Naive thymus-derived CD4-positive, alpha-beta T cell (primary cell): ENCODE results near the gene M1AP. TPM values are rescaled to one million over a fixed set of nuclear protein-coding genes. Genes with fewer than 3 reads are reported as not detected.

Experiments
- ATAC-seq: fragments of 150-1000 bp; cut with Tn5 transposase; 2 replicates; pipeline ENCODE4 v1.10.0; 2021; ENCODE audit warnings: mild to moderate bottlenecking, moderate library complexity
- CTCF ChIA-PET: fragments of 350-600 bp; sonication (Branson Sonifier 250); formaldehyde crosslinking; loops from one replicate; lab custom pipeline; 2021; ENCODE audit warnings: antibody characterized with exemption; lab: Charles Lee
- POLR2A ChIA-PET: fragments of 350-600 bp; sonication (Branson Sonifier 250); formaldehyde crosslinking; loops from one replicate; lab custom pipeline; 2021; ENCODE audit warnings: antibody characterized with exemption, inconsistent platforms; lab: Charles Lee
- DNase-seq, 9 donors: peaks; one replicate each; pipeline versions ENCODE4 v3.0.0 to v3.0.0-alpha.2; 2020 to 2022; ENCODE audit warnings: mixed read lengths in 1 of 9
- H3K27ac ChIP-seq: one replicate; pipeline ENCODE4 v1.7.0; 2013; ENCODE audit warnings: mild to moderate bottlenecking, low read depth, low read length, moderate library complexity
- H3K27me3 ChIP-seq, 2 donors: one replicate each; pipeline ENCODE4 v1.7.0; 2013; ENCODE audit warnings: low read length in 2 of 2, mild to moderate bottlenecking in 2 of 2, moderate library complexity in 2 of 2; ENCODE audit not compliant: control insufficient read depth in 2 of 2, insufficient read depth in 2 of 2
- H3K36me3 ChIP-seq, 3 experiments: 1 replicate in 2 of 3; 2 replicates in 1 of 3; pipeline ENCODE4 v1.7.0; 2013; ENCODE audit warnings: low read length in 3 of 3, mild to moderate bottlenecking in 3 of 3, moderate library complexity in 1 of 3; ENCODE audit not compliant: insufficient read depth in 3 of 3, control insufficient read depth in 2 of 3
- H3K4me1 ChIP-seq, 2 donors: one replicate each; pipeline ENCODE4 v1.7.0; 2013; ENCODE audit warnings: low read length in 2 of 2, mild to moderate bottlenecking in 2 of 2, moderate library complexity in 1 of 2; ENCODE audit not compliant: control insufficient read depth in 2 of 2, insufficient read depth in 2 of 2
- H3K4me3 ChIP-seq: 2 replicates; pipeline ENCODE4 v1.7.0; 2013; ENCODE audit warnings: mild to moderate bottlenecking, low read length
- H3K9me3 ChIP-seq, 3 experiments: 1 replicate in 2 of 3; 2 replicates in 1 of 3; pipeline ENCODE4 v1.7.0; 2013; ENCODE audit warnings: low read length in 3 of 3; ENCODE audit not compliant: control insufficient read depth in 2 of 3
- H3K27ac Mint-ChIP-seq, 9 donors: one replicate each; pipeline ENCODE4 v1.8.0; 2020 to 2022; ENCODE audit warnings: mixed read lengths in 9 of 9, mild to moderate bottlenecking in 8 of 9, moderate library complexity in 5 of 9, inconsistent platforms in 2 of 9
- H3K27me3 Mint-ChIP-seq, 5 donors: one replicate each; pipeline ENCODE4 v1.8.0; 2021 to 2022; ENCODE audit warnings: mixed read lengths in 5 of 5, mild to moderate bottlenecking in 1 of 5
- H3K36me3 Mint-ChIP-seq, 5 donors: one replicate each; pipeline ENCODE4 v1.8.0; 2020 to 2022; ENCODE audit warnings: mixed read lengths in 5 of 5, mild to moderate bottlenecking in 3 of 5, inconsistent platforms in 1 of 5
- H3K4me1 Mint-ChIP-seq, 7 donors: one replicate each; pipeline ENCODE4 v1.8.0; 2020 to 2022; ENCODE audit warnings: mixed read lengths in 7 of 7, mild to moderate bottlenecking in 3 of 7, inconsistent platforms in 1 of 7
- H3K4me3 Mint-ChIP-seq, 10 donors: one replicate each; pipeline ENCODE4 v1.8.0; 2020 to 2022; ENCODE audit warnings: mild to moderate bottlenecking in 10 of 10, mixed read lengths in 10 of 10, moderate library complexity in 6 of 10, inconsistent platforms in 2 of 10
- H3K9me3 Mint-ChIP-seq, 11 donors: one replicate each; pipeline ENCODE4 v1.8.0; 2020 to 2022; ENCODE audit warnings: mixed read lengths in 11 of 11, mild to moderate bottlenecking in 4 of 11, inconsistent platforms in 1 of 11, moderate library complexity in 1 of 11
- intact Hi-C, 2 donors: fragments of 100-400 bp; cut with micrococcal nuclease; formaldehyde crosslinking; loops; one replicate each; pipeline ENCODE4 v1.15.1; 2023
- polyA plus RNA-seq, 2 donors: library from polyadenylated mRNA; unstranded; fragments of 300-500 nt; fragmentation: Illumina TruSeq; gene quantifications; one replicate each; pipeline ENCODE4 v1.2.3, GENCODE V29; 2021
- total RNA-seq, 6 experiments: library from RNA in 5 of 6; stranded (reverse) in 5 of 6; gene quantifications; 1 replicate in 5 of 6; 2 replicates in 1 of 6; pipeline ENCODE4 v1.2.3 and lab custom pipeline; 2021 to 2026

M1AP gene
- total and polyA plus RNA-seq, 7 experiments from 2014 or later, result 0.39 TPM; not detected in 6

DNA sequence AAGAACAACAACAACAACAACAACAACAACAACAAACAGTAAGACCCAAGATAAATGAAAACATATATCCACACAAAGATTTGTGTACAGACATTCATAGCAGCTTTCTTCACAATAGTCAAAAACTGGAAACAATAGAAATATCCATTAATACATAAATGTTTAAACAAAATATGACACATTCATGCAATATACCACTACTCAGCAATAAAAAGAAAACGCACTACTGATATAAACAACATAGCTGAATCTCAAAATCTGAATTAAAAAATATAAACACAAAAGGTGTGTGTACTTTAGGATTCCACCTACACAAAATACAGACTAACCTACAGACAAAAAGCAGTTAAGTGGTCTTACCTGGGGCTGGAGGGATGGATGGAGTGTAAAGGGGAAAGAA is 51.5 kb downstream of the M1AP start:
- no peaks in the 10 kb centered on the region for H3K4me1 Mint-ChIP-seq
- no peaks in the 10 kb centered on the region for H3K9me3 Mint-ChIP-seq
- ChIA-PET CTCF (no interaction called here), POLR2A (no interaction called here)
- no peaks in the 10 kb centered on the region for H3K36me3 Mint-ChIP-seq
- Histone ChIP-seq H3K27me3 (no peaks in the 10 kb centered on the region), H3K36me3 (no peaks in the 10 kb centered on the region), H3K4me1 (no peaks in the 10 kb centered on the region), H3K27ac (no peak overlapping the region), H3K4me3 (no peak overlapping the region), H3K9me3 (no peaks in the 10 kb centered on the region)
- DNase-seq (no peak), ATAC-seq (no peak)
- intact Hi-C loops, result no loop called here
- H3K27me3 Mint-ChIP-seq, result peaks cover 39 to 61% (median 47%) of the 10 kb centered on the region in 5 donors
- H3K27ac Mint-ChIP-seq, result no peak overlapping the region
- no peak overlapping the region for H3K4me3 Mint-ChIP-seq

DNA sequence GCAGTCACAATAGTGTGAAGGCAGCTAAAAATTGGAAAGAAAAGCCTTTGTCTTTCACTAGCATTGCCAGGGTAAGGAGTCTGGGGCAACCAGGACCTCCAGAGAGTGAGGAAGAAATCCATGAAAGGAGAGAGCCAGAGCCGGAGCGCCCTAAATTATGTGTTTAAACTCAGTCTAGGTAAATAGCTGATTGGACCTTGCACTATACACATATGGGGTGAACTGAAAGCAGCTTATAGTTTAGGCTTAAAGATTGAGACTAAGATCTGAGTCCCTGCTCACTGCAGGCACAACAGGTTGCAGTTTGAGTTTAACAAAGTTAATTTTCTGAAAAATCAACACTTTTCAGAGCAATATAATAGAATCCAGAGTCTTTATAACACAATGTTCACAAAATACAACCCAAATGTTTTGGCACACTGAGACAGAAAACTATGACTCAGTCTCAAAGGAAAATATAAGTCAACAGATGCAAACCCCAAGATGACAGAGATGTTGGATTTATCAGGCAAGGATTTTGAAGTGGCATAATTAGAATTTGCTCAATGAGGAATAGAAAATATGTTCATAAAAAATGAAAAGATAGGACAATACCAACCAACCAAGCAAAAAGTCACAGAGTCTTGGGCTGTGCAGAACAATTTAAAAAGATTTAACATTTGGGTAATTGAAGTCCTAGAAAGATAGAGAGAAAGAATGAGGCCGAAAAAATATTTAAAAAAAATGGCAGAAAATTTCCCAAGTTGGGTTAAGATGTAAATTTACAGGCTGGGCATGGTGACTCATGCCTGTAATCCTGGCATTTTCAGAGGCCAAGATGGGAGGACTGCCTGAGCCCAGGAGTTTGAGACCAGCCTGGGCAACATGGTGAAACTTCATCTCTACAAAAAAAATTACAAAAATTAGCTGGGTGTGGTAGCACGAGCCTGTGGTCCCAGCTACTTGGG is 54.0 kb downstream of the M1AP start:
- DNase-seq, result no peak
- ChIA-PET POLR2A (no interaction called here), CTCF (interaction anchor here (0.6 to 0.7 kb wide), 2 partner anchors 8 to 78 kb away, joined by 3 read pairs; no protein-coding TSS in a partner anchor)
- Histone ChIP-seq H3K27me3 (no peaks in the 10 kb centered on the region), H3K36me3 (no peaks in the 10 kb centered on the region), H3K4me1 (no peaks in the 10 kb centered on the region), H3K9me3 (no peaks in the 10 kb centered on the region), H3K4me3 (no peak overlapping the region), H3K27ac (no peak overlapping the region)
- no peak overlapping the region for H3K4me3 Mint-ChIP-seq
- ATAC-seq, result no peak
- intact Hi-C loops, result no loop called here
- H3K27me3 Mint-ChIP-seq, result peaks cover 38 to 60% (median 38%) of the 10 kb centered on the region in 5 donors
- no peaks in the 10 kb centered on the region for H3K36me3 Mint-ChIP-seq
- H3K27ac Mint-ChIP-seq, result no peak overlapping the region
- no peaks in the 10 kb centered on the region for H3K4me1 Mint-ChIP-seq
- no peaks in the 10 kb centered on the region for H3K9me3 Mint-ChIP-seq

DNA sequence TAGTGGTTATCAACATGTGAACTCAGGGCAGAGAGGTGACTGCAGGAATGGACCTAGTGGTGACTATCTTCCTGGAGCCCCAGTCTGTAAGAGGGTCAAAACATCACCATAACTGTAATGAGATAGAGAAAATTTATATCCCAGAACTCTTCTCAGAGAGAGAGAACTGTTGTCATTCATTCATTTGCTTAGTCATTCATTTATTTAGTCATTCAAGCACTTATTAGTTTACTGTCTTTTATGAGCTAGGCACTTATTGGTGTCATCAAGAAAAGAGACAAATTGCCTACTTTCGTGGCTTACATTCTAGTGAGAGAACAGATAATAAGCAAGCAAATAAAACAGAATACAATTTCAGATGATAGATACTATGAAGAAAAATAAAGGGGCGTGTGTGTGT is 59.5 kb downstream of the M1AP start:
- POLR2A ChIA-PET, result interaction anchor here (0.6 to 4.0 kb wide), 7 partner anchors 14 to 254 kb away, joined by 3 to 26 read pairs (median 3); partner anchors contain the start of genes CCDC142, TTC31 and WBP1
- ATAC-seq, result no peak
- peaks cover 8 to 29% (median 15%) of the 10 kb centered on the region in 7 donors for H3K4me1 Mint-ChIP-seq
- H3K27me3 Mint-ChIP-seq, result peaks cover 14 to 31% (median 23%) of the 10 kb centered on the region in 5 donors
- H3K9me3 Mint-ChIP-seq, result no peaks in the 10 kb centered on the region
- no peaks in the 10 kb centered on the region for H3K36me3 Mint-ChIP-seq
- CTCF ChIA-PET, result interaction anchor here (0.6 to 5.6 kb wide), 12 partner anchors 10 to 765 kb away, joined by 3 to 59 read pairs (median 4); partner anchors contain the start of genes CCDC142, MRPL53 and TTC31
- H3K4me3 Mint-ChIP-seq, result no peak overlapping the region
- no peak overlapping the region for H3K27ac ChIP-seq
- no peak overlapping the region for H3K4me3 ChIP-seq
- no peak overlapping the region for H3K27ac Mint-ChIP-seq
- intact Hi-C loops, result loop anchor here (5.0 kb wide), 2 partner anchors 196 to 289 kb away; no protein-coding TSS in a partner anchor
- no peaks in the 10 kb centered on the region for H3K4me1 ChIP-seq
- no peak for DNase-seq
- H3K9me3 ChIP-seq, result no peaks in the 10 kb centered on the region
- no peaks in the 10 kb centered on the region for H3K27me3 ChIP-seq
- no peaks in the 10 kb centered on the region for H3K36me3 ChIP-seq

DNA sequence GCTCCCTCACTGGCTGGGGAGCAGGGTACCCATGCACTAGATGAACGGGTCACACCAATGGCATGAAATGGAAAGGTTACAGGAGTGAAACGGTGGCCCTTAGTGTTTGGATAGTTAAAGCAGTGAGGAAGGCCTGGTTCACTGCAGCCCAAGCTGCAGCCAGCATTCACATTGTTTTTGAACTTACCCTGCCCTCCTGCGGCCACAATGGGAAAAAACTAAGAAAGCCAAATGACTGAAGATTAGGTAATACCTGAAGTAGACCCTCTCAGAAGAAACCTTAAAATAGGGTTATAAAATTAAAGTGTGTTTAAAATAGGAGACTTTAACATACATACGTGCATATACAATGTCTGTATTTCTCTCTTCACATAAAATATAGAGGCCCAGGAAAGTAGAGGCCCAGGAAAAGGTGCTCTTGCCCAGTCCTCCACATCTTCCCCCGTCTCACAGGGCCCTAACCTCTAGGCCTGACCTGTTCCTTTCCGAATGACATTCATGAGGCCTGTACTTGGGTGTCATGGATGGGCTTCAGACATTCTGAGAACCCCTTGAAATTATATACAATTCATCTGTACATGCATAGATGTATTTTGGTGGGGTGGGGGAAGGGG is 60.4 kb downstream of the M1AP start:
- no peak overlapping the region for H3K4me3 ChIP-seq
- H3K4me1 ChIP-seq, result no peaks in the 10 kb centered on the region
- H3K4me1 Mint-ChIP-seq, result peaks cover 8 to 35% (median 15%) of the 10 kb centered on the region in 7 donors
- peaks cover 8 to 26% (median 17%) of the 10 kb centered on the region in 5 donors for H3K27me3 Mint-ChIP-seq
- no peaks in the 10 kb centered on the region for H3K36me3 ChIP-seq
- ChIA-PET CTCF (interaction anchor here (0.6 to 5.6 kb wide), 12 partner anchors 11 to 338 kb away, joined by 3 to 59 read pairs (median 4); partner anchors contain the start of genes CCDC142, MRPL53 and TTC31), POLR2A (interaction anchor here (0.7 to 4.0 kb wide), 9 partner anchors 33 to 253 kb away, joined by 3 to 26 read pairs (median 3); partner anchors contain the start of genes AUP1, CCDC142, DOK1 and MRPL53)
- no peak overlapping the region for H3K4me3 Mint-ChIP-seq
- H3K27me3 ChIP-seq, result no peaks in the 10 kb centered on the region
- no peaks in the 10 kb centered on the region for H3K36me3 Mint-ChIP-seq
- intact Hi-C loops, result loop anchor here (1.0 to 5.0 kb wide), 15 partner anchors 33 to 763 kb away; partner anchors contain the start of genes TTC31 (in 2 of the 2), C2orf81 (in 1 of the 2), DOK1 (in 1 of the 2) and MRPL53 (in 1 of the 2)
- no peak overlapping the region for H3K27ac ChIP-seq
- H3K9me3 Mint-ChIP-seq, result no peaks in the 10 kb centered on the region
- DNase-seq (peak; percentile 27 to 74 (median 63)), ATAC-seq (peak; percentile 85)
- no peaks in the 10 kb centered on the region for H3K9me3 ChIP-seq
- H3K27ac Mint-ChIP-seq, result peak overlapping the region in 1 of 9 donors; percentile 30

DNA sequence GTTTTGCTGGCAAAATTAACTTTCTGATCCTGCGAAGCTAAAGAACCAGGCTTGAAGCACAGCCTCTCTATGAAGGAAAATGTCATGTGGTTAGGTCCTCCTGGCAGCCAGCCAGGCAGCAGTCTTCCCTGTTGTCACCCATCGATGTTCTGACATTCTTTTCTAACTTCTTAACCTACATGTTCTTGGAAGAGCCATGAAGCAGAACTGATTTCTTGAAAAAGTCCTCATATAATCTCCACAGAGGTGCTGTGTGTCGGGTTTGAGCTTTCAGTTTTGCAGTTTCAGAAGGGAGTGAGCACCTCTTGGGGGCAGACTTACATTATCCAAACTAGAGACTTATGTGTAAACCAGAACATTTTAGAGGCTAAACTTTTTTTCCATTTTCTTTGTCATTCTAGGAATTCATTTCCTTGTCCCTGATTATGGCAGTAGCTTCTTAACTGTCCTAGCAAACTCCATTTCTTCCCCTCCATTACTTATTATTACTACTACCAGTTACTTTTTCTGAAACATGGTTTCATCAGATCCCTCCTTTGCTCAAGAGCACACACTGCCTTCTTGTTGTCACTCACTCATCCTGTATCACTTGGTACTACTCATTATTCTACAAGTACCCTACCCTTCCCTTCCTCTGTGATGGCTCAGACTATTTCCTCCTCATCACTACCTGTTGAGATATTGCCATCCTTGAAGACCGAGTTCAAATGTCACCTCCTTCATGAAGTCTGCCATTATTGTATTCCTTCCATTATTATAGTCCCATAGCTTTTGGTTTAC is 62.5 kb downstream of the M1AP start:
- H3K4me1 Mint-ChIP-seq, result peaks cover 8 to 35% (median 15%) of the 10 kb centered on the region in 7 donors
- ChIA-PET CTCF (interaction anchor here (0.6 to 5.6 kb wide), 7 partner anchors 9 to 336 kb away, joined by 3 to 59 read pairs (median 5); partner anchors contain the start of genes CCDC142, HK2 and TTC31), POLR2A (interaction anchor here (0.6 to 4.0 kb wide), 3 partner anchors 27 to 224 kb away, joined by 3 to 26 read pairs (median 4); partner anchors contain the start of genes CCDC142 and TTC31)
- Histone ChIP-seq H3K9me3 (no peaks in the 10 kb centered on the region), H3K36me3 (no peaks in the 10 kb centered on the region), H3K27me3 (no peaks in the 10 kb centered on the region), H3K27ac (no peak overlapping the region), H3K4me1 (no peaks in the 10 kb centered on the region), H3K4me3 (no peak overlapping the region)
- no peaks in the 10 kb centered on the region for H3K36me3 Mint-ChIP-seq
- H3K4me3 Mint-ChIP-seq, result peak overlapping the region in 8 of 10 donors; percentile 6 to 81 (median 59)
- H3K27ac Mint-ChIP-seq, result peak overlapping the region in 5 of 9 donors; percentile 41 to 84 (median 72)
- DNase-seq (peak in 5 of 9 donors; percentile 5 to 12 (median 9)), ATAC-seq (no peak)
- intact Hi-C loops, result loop anchor here (1.0 to 5.0 kb wide), 9 partner anchors 15 to 292 kb away; partner anchors contain the start of genes DOK1 (in 2 of the 2) and PCGF1 (in 1 of the 2)
- H3K27me3 Mint-ChIP-seq, result peaks cover under 1 to 12% (median 6%) of the 10 kb centered on the region in 5 donors
- H3K9me3 Mint-ChIP-seq, result no peaks in the 10 kb centered on the region
